Spleen (tissue), 7 donors: ENCODE measurements around the gene TXNL4A.

Experiments used
- POLR2A ChIP-seq, 3 donors: fragments of 450-650 bp; IDR thresholded peaks; one replicate each; pipeline ENCODE4 v1.5.1; 2017; ENCODE audit warnings: antibody characterized with exemption in 3 of 3, mild to moderate bottlenecking in 1 of 3
- POLR2AphosphoS5 ChIP-seq, 3 donors: sonication (generic); formaldehyde crosslinking; IDR thresholded peaks; one replicate each; pipeline ENCODE4 v1.5.1; 2017; ENCODE audit warnings: antibody characterized with exemption in 3 of 3
- TF ChIP-seq, protein P1 (sequence below), 11 experiments: fragments of 200-600 bp in 7 of 11; fragments of 450-650 bp in 4 of 11; sonication (generic) in 4 of 11; IDR thresholded peaks in 8 of 11; conservative IDR thresholded peaks in 3 of 11; 1 replicate in 7 of 11; 2 replicates in 4 of 11; pipeline versions ENCODE4 v1.4.0 to v1.8.0; 2016 to 2021; ENCODE audit warnings: antibody characterized with exemption in 11 of 11, inconsistent platforms in 4 of 11, mild to moderate bottlenecking in 1 of 11
- donor health status: DM: no; HTN: no; CAD: no; lungs with moderate emphysema.
- donor health status: DM: no; HTN: no; CAD: no.
- donor health status: DM: no; HTN: no; CAD: no.

DNA sequence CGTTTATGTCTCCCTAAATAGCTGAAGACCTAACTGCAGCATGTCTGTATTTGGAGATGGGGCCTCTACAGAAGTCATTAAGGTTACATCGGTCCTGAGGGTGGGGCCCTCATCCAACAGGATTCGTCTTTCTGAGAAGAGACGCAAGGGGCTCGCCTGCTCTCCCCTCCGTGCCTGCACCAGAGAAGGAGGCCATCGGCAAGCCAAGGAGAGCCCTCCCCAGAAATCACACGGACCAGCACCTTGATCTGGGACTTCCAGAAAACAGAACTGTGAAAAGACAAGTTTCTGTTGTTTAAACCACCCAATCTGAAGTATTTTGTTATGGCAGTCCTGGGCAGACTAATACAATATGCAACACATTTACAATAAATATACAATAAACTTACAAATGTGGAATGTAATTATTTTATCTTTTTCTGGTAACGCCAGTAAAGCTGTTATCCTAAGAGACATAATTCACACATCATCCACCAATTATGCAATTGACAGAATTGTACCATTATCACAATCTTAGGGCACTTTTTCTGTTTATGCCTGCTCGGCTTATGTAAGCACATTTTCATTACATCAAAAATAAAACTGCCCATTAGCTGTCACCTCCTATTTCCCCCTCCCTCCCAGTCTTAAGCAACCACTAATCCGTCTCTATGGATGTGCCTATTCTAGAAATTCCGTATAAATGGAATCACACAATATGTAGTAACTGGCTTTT, 17.8 kb downstream of the TXNL4A start:
- no peak for TF ChIP-seq POLR2AphosphoS5 (IDR thresholded peaks at IDR 0.05)
- TF ChIP-seq, protein P1, sequence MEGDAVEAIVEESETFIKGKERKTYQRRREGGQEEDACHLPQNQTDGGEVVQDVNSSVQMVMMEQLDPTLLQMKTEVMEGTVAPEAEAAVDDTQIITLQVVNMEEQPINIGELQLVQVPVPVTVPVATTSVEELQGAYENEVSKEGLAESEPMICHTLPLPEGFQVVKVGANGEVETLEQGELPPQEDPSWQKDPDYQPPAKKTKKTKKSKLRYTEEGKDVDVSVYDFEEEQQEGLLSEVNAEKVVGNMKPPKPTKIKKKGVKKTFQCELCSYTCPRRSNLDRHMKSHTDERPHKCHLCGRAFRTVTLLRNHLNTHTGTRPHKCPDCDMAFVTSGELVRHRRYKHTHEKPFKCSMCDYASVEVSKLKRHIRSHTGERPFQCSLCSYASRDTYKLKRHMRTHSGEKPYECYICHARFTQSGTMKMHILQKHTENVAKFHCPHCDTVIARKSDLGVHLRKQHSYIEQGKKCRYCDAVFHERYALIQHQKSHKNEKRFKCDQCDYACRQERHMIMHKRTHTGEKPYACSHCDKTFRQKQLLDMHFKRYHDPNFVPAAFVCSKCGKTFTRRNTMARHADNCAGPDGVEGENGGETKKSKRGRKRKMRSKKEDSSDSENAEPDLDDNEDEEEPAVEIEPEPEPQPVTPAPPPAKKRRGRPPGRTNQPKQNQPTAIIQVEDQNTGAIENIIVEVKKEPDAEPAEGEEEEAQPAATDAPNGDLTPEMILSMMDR (IDR thresholded peaks at IDR 0.05 in 8 of 11, conservative IDR thresholded peaks at IDR 0.05 in 3 of 11) = no peak
- no peak for TF ChIP-seq POLR2A (IDR thresholded peaks at IDR 0.05)
